ENCODE results near the gene NECAB2.

NECAB2 gene

GRCh38 chr16:83955218-83956130 is 12.6 kb upstream of the NECAB2 start:
- DNase-seq (ENCODE audit: low spot score) = no peak

GRCh38 chr16:83956336-83957289 is 11.4 kb upstream of the NECAB2 start:
- peak; percentile 91 for TF ChIP-seq CTCF (IDR thresholded peaks at IDR 0.05; ENCODE audit: borderline replicate concordance, control extremely low read depth, extremely low read depth, insufficient read depth, missing control alignments)
- peak; percentile 91 for DNase-seq (ENCODE audit: low spot score)
- in situ Hi-C loops (cut with MboI; ENCODE audit: low sequenced_read_pairs, unreplicated experiment) = loop anchor here (25.0 kb wide), 2 partner anchors 106 to 531 kb away; no protein-coding TSS in a partner anchor

More at GRCh38 chr16:83955218-83956130, 12.6 kb upstream of the NECAB2 start:
- no peak for TF ChIP-seq CTCF (IDR thresholded peaks at IDR 0.05; ENCODE audit: borderline replicate concordance, control extremely low read depth, extremely low read depth, insufficient read depth, missing control alignments)
- in situ Hi-C loops (cut with MboI; ENCODE audit: low sequenced_read_pairs, unreplicated experiment) = loop anchor here (25.0 kb wide), 2 partner anchors 107 to 532 kb away; no protein-coding TSS in a partner anchor

GRCh38 chr16:83957296-83957855 is 10.7 kb upstream of the NECAB2 start:
- no peak for TF ChIP-seq CTCF (IDR thresholded peaks at IDR 0.05; ENCODE audit: borderline replicate concordance, control extremely low read depth, extremely low read depth, insufficient read depth, missing control alignments)
- in situ Hi-C loops (cut with MboI; ENCODE audit: low sequenced_read_pairs, unreplicated experiment) = loop anchor here (25.0 kb wide), 2 partner anchors 105 to 530 kb away; no protein-coding TSS in a partner anchor
- no peak for DNase-seq (ENCODE audit: low spot score)

- DNase-seq (ENCODE audit: low spot score) = no peak
- in situ Hi-C loops (cut with MboI; ENCODE audit: low sequenced_read_pairs, unreplicated experiment) = loop anchor here (25.0 kb wide), 2 partner anchors 104 to 529 kb away; no protein-coding TSS in a partner anchor
These were observed 9.8 kb upstream of the NECAB2 start for GRCh38 chr16:83958137-83958845.

GRCh38 chr16:83958846-83959565 is 9.0 kb upstream of the NECAB2 start:
- no peak for TF ChIP-seq CTCF (IDR thresholded peaks at IDR 0.05; ENCODE audit: borderline replicate concordance, control extremely low read depth, extremely low read depth, insufficient read depth, missing control alignments)
- no peak for DNase-seq (ENCODE audit: low spot score)
- in situ Hi-C loops (cut with MboI; ENCODE audit: low sequenced_read_pairs, unreplicated experiment) = loop anchor here (25.0 kb wide), 2 partner anchors 103 to 528 kb away; no protein-coding TSS in a partner anchor

More at GRCh38 chr16:83958137-83958845, 9.8 kb upstream of the NECAB2 start:
- TF ChIP-seq CTCF (IDR thresholded peaks at IDR 0.05; ENCODE audit: borderline replicate concordance, control extremely low read depth, extremely low read depth, insufficient read depth, missing control alignments) = no peak
